Measurements from ENCODE around the gene AIMP1.
A peak's percentile ranks its signal among the peaks of the same experiment; 100 is the strongest.

AIMP1 gene
- total RNA-seq = 70.3 to 93.9 (median 83.1) reads per million in 4 experiments

DNA sequence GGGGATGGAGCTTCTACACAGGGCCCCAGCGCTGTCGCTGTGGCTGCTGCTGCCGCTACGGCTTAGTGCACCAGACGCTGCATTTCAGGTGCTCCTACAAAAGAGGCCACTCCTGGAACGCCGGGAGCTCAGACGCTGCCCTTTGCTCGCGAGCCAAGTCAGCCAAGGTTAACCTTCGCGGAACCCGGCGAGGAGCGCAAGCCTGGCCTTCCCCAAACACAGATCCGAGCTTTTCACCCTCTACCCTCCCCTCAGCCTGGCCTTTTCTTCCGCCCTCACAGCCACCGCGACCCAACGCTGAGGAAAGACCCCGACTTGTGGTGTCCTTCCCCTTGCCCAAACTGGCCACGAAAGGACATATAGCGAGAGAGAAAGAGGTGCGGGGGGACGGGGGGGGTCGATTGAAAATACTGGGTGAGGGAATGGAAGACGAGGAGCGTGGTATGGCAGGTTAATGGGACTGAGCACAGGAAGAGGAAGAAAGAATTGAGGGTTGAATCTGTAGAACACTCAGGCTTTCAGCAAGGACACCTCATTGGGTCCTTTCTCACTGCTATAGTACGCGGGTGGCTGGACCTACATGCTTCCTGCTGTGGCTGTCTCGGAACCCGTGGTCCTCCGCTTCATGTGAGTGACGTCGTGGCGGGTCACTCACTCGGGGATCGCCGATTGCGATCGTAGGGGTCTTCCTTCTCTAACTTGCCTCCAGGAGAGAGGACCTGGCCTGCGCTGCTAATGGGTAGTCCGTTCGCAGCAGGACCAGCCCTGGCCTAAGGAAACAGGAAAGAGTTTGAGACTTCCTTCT lies at the start of gene AIMP1, which contains the start of gene TBCK:
AIMP1 (plus strand) TSS at position 583 of the 805 bp plus-strand sequence. CDS start 8,460 bp downstream, outside the sequence.
TBCK (minus strand) TSS at position 242 of the 805 bp plus-strand sequence. CDS start 7,249 bp downstream, outside the sequence.
- DNase-seq = peak; percentile 78

DNA sequence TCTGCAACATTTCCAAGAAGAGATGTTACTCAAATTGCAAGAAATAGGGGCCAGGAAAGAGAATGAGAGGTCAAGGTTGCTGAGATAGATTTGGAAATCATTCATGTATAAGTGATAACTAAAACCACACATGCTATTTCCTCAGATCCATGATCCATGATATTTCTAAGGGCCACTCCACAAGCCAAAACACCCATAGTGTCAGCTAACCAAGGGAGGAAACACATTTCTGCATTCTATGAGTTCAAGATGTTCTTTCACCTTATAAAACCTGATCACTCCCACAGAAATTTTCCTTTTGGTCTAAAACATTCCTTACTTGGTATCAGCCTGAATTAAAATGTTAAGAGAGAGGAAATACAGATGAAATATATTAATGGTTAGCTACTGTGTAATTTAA lies 47.6 kb upstream of the AIMP1 start:
- no peak for DNase-seq

DNA sequence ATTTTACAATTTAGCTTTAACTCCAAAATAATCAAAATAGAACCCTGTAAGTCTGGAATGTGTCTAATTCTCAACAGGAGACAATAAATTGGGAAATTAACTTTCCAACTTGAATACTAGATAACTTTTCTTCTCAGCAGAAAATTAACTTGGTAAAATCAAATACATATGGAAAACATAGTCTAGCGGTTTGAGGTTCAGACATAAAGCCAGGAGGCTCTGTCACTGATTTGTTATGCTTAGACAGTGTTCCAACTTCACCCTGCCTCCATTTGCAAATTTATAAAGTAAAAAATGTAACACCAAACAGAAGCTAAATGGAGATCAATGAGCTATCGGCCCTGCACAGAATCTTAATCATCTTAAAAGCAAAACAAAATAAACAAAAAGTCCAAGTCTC lies 46.6 kb upstream of the AIMP1 start:
- no peak for DNase-seq

DNA sequence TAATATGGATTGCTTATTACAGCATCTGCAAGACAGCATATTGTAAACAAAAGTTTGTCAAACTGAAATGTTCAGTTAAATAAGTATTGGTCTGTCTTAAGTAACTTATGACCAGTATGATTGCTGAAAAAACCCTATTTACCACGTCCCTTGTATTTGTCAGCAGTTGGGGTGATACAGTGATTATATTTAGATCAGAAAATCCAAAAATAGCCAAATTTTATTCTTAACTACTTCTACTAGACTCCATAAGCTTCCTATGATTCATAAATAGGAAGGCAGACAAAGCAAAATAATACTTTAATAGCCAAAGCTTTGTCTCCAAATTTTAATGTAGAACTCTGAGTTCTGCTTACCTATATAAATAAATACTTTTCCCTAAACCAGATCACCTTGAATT lies 45.6 kb upstream of the AIMP1 start:
- no peak for DNase-seq

DNA sequence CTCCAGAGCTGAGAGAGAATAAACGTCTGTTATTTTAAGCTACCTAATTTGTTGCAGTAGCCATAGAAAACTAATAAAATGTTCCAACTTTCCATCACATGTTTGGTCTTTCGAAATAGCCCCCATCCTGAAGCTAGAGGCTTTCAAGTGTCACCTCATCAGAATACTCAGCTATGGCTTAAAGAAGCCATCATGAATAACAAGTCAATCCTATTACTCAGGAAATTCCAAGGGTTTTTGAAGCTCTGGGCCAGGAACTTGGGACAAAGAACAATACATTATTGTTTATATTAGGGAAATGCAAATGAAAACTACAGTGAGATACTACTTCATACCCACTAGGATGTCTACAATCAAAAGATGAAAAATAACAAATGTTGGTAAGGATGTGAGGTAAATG lies 42.5 kb upstream of the AIMP1 start:
- DNase-seq = no peak

DNA sequence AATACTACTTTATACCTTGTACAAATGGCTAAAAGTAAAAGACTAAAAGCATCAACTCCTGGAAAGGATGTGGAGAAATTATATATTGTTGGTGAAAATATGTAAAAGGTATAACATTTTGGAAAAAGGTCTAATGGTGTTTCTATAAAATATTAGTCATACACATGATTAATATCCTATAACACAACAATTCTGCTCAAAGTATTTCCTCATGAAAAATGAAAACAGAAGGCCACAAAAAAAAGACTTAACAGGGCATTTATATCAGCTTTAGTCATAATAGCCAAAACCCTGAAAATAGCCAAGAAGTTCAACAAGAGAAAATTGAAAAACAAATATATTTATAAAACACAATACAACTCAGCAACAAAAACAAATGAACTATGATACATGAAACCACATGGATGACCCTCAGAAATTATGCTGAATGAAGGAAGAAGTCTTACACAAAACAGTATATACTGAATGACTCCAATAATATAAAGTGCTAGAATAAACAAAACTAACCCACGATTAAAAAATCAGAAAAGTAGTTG lies 39.1 kb upstream of the AIMP1 start:
- no peak for DNase-seq

DNA sequence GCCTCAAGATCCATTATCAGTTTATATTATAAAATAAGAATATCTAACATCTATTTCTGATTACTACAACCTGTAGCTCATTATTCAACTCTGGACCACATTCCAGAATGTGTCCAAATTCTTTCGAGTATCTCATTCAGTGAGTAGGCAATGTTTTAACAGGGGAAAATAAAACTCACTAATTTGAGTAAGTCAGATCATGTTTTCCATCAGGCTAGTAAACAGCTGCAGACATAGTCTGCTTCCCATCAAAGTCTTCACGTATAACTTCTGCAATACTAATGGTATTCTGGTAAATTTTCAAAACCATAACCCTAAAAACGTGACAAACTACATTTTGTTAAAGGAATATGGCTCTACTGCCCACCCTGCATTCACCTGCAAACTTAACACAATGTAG lies 32.1 kb upstream of the AIMP1 start:
- no peak for DNase-seq

DNA sequence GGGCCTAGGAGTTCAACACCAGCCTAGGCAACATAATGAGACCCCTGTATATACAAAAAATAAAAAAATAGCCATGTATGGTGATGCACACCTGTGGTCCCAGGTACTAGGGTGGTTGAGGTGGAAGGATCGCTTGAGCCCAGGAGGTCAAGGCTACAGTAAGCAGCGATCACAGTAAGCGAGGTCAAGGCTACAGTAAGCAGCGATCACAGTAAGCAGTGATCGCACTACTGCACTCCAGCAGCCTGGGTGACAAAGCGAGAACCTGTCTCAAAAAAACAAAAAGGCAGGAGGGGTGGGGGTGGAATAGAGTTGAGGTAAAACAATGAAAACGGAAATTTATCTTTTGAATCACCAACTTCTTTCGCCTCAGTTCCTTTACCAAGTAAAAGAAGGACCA lies 29.7 kb upstream of the AIMP1 start:
- no peak for DNase-seq

DNA sequence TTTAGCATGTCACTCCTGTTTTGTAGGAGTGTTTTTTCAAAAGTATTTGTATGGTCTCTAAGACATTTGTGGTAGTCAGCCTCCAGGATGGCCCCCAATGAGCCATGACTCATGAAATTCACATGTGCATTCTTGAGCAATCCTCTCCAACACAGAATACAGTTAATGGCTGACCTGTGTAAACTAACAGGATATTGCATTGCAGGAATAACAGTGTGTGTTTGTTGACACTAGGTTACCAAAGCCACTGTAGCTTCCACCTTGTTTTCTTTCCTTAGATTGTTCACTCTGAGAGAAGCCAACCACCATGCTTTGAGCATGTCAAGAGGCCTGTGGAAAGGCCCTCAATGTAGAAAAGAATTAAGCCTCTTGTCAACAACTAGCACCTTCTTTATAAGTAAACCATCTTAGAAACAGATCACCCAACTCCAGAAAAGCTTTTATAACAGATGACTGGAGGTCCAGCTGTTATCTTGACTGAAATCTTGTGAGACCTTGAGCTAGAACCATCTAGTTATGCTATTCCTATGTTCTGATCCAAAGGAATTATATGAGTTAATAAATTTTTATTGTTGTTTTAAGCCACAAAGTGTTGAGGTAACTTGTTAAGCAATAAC lies 28.9 kb upstream of the AIMP1 start:
- DNase-seq = no peak

DNA sequence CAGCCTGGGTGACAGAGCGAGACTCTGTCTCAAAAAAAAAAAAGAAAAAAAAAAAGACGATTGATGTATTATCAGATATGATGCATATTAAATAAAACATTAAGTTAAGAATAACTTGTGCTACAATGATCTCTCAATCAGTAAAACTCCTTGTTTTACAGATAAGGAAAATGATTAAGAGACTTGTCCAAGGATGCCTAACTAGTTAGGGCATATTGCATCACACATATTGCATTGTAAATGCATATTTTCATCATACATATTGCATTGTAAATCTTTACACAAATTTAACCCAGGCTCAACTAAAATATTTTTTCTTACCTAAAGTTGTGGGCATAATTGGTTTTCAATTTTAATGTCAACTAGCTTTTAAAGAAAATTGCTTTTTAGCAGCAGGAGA lies 26.6 kb upstream of the AIMP1 start:
- DNase-seq = no peak

DNA sequence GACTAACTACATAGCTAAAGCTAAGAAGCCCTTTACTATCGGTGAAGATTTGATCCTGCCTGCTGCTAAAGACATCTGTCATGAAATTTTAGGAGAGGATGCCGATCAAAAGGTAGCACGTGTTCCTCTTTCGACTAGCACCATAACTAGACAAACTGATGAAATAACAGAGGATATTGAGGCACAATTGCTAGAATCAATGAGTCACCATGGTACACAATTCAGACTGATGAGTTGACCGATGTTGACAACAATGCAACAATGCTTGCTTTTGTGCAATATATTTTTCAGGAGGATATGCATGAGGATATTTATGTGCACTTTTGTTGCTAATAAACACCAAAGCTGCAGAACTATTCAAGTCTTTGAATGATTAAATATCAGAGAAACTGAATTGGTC lies 24.7 kb upstream of the AIMP1 start:
- no peak for DNase-seq

DNA sequence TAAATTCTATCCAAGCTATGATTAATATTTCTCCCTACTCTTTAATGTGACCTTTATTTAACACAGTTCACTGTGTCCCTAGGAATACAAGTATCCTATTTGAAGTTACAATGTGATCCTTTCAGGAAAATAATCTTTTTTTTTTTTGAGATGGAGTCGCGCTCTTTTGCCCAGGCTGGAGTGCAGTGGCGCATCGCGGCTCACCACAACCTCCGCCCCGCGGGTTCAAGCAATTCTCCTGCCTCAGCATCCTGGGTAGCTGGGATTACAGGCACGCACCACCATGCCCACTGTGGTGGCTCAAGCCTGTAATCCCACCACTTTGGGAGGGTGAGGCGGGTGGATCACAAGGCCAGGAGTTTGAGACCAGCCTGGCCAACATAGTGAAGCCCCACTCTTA lies 22.3 kb upstream of the AIMP1 start:
- DNase-seq = no peak

DNA sequence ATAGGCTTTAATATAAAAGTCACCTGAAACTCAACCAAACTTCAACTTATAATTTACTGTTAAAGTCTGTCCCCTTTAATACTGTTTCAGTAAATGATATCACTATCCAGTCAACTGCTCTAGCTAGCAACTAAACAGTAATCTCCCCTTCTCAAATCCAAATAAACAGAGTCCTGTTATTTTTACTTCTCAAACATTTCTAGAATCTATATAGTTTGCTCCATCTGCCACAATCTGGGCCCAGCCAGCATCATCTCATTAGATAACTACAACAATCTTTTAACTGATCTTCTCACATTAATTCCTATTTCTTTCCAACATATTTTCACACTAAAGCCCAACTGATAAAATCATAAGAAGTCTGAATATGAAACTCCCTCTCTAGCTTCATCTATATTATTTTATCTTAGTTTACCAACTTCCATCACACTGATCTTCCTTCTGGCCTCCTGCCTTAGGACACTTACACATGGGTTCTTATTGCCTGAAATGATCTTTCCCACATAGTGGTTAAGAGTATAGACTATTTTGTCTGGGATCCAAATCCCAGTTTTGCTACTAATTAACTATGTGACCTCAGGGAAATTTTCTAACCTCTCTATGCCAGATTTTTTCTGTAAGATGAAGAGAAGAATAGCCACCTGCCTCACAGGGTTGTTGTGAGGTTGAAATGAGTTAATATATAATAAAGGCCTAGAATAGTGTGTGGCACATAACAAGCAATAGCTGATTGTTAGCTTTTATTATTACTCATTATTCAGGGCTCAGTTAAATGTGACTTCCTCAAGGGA lies 18.9 kb upstream of the AIMP1 start:
- DNase-seq = no peak

DNA sequence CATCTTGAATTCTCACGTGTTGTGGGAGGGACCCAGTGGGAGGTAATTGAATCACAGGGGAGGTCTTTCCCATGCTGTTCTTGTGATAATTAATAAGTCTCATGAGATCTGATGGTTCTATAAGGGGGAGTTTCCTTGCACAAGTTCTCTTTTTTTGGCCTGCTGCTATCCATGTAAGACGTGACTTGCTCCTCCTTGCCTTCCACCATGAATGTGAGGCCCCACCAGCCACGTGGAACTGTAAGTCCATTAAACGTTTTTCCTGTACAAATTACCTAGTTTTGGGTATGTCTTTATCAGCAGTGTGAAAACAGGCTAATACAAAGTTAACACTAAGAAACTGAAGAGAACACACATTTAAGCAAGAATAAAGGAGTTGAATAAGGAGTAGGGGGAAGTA lies 16.4 kb upstream of the AIMP1 start:
- DNase-seq = no peak

DNA sequence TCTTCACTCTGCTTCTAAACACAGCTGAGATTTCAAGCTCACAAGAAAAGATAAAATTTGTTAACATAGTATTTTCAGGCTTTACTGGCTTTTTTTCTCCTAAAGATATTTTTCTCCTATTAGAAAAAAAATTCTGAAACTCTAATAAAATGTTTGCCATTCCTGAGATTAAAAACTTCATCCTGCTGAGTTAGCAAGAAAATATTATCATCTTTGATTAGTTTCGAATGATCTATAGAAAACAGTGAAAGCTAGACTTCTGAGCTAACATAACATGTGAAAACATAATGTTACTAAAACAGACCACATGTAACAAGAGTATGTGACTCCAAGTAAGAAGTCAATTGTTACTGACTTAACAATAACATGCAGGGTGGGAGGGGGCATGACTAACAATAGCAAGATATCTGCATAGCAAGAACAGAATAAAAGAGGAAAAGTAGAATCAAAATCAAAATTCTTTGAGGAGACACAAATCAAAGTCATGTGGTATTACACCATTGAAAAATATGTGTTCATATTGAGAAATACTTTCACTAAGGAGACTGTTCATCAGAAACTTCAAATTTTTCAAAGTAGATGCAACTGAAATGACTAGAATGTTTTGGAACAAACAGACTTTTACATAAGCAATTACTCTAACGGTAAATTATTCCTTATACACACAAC lies 14.8 kb upstream of the AIMP1 start:
- DNase-seq = no peak

DNA sequence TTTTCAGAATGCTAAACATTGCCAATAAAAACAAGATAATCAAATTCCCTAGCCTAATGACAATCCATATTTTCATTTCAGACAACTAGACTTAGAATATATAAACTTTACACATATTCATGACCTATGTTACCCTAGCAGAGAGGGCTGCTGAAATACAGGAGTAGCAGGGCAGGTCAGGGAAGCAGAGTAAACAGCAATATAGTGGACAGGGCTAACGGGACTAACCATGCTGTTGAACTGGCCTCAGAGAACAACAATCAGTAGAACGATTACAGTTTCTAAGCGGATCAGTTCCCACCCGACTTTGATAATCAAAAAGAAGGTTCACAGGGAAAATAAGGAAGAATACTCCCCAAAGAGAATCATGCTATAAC lies 14.3 kb upstream of the AIMP1 start:
- no peak for DNase-seq

DNA sequence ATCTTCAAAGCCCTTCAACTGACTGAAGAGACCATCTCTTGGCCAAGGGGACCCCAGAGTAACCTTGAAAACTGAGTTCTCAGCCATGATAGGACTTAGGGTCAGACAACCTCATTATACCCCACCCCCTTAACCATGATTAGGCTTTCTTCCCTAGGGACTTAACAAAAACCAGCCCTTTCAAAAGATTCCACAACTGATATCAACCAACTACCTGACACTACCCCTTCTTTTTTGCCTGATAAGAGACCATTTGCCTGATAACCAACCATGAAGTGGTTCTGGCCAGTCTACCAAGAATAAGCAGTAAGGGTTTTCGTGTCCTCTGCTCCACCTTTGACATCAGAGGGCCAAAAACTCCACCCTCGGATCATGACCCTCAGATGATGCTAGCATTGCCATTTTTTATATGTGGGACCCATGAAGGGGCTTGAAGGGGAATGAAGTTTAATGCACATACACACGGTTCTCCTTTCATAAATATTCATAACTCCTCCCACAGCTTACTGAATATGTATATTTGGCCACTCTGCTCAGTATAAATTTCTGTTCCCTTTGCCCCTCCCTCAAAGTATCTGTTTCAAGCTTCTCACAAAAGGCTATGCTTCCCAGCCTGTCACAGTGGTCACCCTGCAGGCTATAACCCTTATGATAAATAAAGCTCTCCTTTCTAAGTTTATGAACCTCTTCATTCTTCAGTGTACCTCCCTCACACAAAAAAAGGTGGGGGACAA lies 12.6 kb upstream of the AIMP1 start:
- no peak for DNase-seq

DNA sequence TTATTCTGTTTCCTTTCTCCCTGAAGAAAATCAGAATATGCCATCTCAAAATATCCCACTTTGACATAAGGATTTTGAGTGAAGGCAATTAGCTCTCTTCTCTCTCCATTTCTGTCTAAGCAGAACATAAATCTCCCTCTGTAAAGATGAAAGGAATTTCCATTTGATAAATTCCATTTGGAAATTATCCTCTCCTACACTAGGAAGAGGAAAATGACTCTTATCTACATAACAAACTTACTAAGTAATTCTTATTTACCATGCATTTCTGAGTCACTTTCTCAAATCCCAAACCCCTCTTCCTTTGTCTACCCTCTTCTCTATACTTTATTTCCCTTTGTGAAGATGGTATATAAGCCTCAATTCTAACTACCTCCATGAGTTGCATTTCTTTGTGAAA lies 11.7 kb upstream of the AIMP1 start:
- DNase-seq = no peak

DNA sequence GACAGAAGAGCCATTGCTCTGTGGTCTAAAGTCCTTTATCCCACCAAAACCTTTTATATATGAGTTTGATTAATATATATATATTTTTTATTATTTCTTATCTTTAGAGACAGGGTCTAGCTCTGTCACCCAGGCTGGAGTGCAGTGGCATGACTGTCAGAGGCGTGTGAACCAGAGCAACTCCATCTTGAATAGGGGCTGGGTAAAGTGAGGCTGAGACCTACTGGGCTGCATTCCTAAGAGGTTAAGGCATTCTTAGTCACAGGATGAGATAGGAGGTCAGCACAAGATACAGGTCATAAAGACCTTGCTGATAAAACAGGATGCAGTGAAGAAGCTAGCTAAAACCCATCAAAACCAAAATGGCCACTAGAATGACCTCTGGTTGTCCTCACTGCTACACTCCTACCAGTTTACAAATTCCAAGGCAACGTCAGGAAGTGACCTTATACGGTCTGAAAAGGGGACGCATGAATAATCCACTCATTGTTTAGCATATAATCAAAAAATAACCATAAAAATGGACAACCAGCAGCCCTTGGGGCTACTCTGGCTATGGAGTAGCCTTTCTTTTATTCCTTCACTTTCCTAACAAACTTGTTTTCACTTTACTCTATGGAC lies 10.8 kb upstream of the AIMP1 start:
- DNase-seq = no peak

DNA sequence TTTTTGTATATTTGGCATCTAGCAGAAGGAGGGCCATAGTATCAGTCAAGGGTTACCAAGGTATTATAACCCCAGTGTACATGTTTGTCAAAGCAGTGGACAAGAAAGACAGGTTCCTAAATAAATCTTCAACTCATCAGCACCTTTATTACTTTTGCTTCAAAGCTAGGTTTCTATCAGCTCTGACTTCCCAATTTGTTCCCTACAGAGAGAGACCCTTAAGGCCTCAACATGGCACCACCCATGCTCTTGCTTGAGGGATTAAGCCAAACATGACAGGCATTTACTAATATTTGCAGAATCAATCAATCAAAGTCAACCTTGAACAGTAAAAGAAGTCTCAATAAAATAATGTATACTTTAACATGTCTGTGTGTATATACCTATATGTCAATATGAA lies 9.8 kb upstream of the AIMP1 start:
- no peak for DNase-seq

DNA sequence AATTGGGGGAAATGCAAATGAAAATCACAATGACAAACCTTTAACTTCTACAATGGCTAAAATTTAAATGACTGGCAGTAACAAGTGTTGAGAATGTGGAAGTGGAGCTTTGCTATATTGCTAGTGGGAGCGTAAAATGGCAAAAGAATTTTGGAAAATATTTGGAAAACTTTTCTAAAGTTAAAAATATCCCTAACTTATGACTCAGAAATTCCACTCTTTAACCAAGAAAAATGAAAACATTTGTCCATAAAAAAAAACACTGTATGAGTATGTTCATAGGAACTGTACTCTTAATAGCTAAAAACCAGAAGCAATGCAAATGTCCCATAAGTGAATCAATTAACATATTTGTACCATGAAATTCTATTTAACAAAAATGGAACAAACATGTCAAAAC lies 4.0 kb upstream of the AIMP1 start:
- DNase-seq = no peak
